ENCODE measurements around the gene AVEN. TPM values are rescaled to one million over a fixed set of nuclear protein-coding genes. Genes with fewer than 3 reads are reported as not detected.
A peak's percentile ranks its signal among the peaks of the same experiment; 100 is the strongest.
"Not testable (repeated sequence)": the region's sequence is repeated elsewhere in the genome, so short reads cannot be mapped to it uniquely, and the experiment has no call there.

The AVEN gene
- polyA plus RNA-seq, 3 donors: 12.1 to 14.1 (median 12.4) TPM

DNA sequence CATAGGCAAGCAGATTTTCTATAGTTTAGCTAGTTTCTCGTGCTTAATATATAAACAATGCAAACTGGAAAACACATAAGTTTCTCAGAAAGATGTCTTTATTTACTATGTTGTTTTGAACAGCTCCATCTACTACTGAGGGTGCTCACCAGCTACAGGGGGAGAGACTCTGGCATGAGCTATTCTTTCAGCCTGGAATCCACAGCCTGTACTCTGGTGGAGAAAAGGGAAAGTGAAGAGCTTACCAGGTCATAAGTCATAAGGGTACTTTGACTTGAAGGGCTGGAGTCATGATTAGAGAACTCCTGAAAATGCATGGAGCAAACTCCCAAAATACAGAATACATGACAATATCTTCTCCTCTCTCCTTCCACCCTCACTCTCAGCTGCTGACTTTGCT lies 4.4 kb upstream of the AVEN start:
- DNase-seq (ENCODE audit: low read depth in 3 of 3, low spot score in 2 of 3): no peak

DNA sequence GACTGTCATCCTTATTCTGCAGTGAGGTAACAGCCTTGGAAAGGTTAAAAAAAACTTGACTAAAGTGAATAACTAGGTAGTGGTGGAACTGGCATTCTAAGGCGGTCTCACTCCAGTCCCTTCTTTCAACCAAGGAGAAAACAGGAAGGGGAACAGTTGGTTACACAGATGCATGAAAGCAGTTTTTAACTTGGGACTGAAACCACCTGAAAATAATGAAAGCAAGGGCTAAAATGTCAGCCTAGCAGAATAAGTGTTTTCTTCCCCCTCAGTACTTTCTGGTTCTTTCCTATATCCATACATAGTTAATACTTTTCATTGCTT lies 748 bp upstream of the AVEN start:
- no peak for DNase-seq (ENCODE audit: low read depth in 3 of 3, low spot score in 2 of 3)

DNA sequence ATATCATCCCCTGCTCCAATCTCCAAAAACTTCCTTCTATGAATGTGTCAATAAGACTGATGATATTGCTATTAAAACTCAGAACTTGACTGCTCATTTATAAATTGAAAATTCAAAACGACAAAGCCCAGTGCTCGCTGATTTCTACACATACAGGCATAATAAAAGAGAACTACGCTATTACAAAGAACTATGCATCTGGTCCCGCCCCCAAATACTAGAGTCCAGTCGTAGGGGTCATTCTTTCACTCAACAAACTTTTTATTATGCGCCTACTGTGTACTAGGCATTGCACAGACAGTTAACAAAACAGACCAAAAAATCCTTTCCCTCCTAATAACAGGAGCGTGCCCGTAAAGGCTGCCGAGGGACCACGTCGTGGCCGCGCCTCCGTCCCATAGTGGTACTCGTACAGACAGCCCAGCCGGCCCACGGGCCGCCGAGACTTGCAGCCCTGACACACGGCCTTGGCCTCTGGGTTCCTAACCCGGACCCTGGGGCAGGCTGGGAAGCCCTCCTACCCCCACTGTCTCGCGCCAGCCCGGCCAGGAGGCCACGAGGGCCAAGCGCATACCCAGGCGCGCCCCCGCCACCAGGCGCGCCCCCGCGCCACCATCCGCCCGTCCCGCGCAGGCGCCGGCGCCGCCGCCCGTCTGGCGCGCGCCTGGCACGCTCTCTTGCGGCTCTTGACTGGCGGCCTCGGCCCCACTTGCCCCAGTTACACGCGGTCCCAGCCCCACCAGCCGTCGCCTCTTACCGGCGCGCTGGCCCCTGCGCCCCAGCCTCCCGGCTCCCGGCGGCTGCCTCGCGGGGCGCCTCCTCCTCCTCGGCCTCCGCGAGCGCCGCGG lies 757 bp downstream of the AVEN start:
- DNase-seq (ENCODE audit: low read depth in 3 of 3, low spot score in 2 of 3): peak; percentile 54 to 70 (median 65)

DNA sequence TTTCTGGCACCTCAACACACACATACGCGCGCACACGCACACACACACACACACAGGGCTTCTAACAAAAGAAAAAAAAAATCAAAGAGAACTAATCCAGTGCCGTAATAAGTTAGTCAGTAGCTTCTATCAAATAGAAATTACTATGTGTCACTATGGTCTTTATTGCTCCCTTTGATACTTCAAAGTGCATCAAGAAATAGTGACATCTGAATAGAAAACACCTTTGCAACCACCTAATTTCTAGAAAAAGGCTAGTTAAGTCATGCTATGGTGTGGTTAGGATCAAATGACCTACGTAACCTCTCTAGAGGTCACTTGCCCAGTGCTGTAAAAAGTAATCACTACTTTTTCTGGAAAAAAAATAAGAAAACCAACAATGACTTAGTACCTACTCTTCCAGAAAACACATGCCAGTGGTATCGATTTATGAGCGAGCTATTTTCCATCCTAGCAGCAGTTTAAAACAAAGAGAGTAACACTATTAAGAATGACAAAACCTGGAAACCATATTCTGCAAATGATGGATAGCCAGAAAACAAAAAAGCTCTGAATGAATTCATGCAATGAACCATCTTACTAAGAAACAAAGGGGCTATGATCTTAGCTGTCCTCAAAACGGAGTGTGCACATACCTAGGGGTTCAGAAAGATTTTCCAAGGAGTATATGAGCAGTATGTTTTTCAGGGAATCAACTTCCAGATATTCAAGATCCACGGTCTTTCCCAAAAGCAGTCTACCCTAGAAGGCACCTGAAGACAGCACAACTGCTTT lies 6.8 kb downstream of the AVEN start:
- DNase-seq (ENCODE audit: low read depth in 3 of 3, low spot score in 2 of 3): no peak

DNA sequence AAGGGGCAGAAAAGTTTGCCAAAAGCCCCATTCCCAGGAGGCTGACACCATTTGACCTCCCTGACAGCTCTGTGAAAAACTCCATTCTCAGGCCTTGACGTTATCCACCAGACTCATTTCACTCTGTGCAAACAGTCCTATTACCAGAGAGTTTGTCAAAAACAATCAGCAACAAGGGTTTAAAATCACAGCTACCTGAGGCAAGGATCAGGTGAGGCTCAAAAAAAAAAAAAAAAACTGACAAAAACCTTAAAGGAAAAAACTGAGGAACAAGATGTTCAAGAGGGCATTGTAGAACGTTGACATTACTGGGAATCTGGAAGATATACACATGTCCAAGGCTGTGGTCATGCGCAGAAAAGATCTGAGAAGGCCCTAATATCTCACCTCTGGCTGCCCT lies 11.4 kb downstream of the AVEN start:
- DNase-seq (ENCODE audit: low read depth in 3 of 3, low spot score in 2 of 3): no peak

DNA sequence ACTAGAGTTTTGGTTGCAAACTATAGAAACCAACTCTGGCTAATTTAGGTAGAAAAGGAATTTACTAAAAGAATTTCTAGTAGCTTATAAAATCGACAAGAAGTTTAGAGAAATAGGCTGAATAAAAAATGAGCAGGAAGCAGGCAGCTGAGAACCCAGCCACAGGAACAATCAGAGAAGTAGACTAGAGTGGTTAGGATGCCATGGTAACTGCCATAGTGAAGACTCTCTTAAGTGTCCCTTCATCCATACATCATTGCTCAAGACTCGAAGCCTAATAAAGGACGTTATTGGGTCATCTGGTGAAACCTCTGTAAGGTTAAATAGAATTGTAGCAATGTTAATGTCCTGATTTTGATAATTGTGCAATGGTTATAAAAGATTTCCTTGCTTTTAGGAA lies 13.8 kb downstream of the AVEN start:
- no peak for DNase-seq (ENCODE audit: low read depth in 3 of 3, low spot score in 2 of 3)

DNA sequence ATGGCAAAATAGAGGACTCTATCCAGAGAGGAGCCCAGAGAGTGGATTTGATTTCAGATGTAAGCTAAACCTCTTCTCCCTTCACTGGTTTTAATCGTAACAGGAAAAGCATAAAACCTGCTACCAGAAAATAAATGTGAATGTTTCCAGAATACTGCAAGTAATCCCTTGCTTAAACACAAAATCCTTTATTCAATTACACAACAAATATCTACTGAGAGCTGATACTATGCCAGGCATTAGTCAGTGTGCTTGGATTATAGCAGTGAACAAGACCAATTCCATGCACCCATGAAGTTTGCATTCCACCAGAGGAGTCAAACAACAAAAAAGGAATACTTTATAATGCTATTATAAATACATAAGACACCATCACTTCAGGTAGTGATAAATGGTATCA lies 15.1 kb downstream of the AVEN start:
- no peak for DNase-seq (ENCODE audit: low read depth in 3 of 3, low spot score in 2 of 3)

DNA sequence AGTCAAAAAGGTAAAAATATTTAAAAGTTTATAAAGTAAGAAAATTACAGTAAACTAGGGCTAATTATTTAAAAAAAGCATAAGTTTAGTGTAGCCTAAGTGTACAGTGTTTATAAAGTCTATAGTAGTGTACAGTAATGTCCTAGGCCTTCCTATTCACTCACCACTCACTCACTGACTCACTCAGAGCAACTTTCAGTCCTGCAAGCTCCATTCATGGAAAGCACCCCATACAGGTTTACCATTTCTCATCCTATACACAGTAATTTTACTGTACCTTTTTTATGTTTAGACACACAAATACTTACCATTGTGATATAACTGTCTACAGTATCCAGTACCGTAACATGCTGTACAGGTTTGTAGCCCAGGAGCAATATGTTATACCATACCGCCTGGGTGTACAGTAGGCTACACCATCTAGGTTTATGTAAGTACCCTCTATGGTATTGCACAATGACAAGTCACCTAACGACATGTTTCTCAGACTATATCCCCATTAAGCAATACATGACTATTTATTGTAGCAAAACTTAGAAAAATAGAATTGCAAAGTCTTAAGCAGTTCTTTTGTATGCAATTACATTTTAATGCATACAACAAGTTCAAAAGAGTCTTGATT lies 19.5 kb downstream of the AVEN start:
- no peak for DNase-seq (ENCODE audit: low read depth in 3 of 3, low spot score in 2 of 3)

- DNase-seq (ENCODE audit: low read depth in 3 of 3, low spot score in 2 of 3): not testable (repeated sequence)
Observed at GRCh38 chr15:34018738-34019137, 20.3 kb downstream of the AVEN start.

DNA sequence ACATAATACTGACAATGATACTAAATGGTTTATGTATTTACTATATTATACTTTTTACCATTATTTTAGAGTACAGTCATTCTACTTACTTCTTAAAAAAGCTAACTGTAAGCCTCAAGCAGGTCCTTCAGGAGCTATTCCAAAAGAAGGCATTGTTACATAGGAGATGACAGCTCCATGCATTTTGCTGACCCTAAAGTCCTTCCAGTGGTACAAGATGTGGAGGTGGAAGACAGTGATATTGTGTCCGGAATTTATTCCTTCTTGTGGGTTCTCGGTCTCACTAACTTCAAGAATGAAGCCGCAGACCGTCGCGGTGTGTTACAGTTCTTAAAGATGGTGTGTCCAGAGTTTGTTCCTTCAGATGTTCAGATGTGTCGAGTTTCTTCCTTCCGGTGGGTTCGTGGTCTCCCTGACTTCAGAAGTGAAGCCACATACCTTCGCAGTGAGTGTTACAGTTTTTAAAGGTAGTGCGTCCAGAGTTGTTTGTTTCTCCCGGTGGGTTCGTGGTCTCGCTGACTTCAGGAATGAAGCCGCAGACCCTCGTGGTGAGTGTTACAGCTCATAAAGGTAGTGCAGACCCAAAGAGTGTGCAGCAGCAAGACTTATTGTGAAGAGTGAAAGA lies 20.9 kb downstream of the AVEN start:
- DNase-seq (ENCODE audit: low read depth in 3 of 3, low spot score in 2 of 3): no peak

GRCh38 chr15:34014556-34014955 lies 24.4 kb downstream of the AVEN start:
- DNase-seq (ENCODE audit: low read depth in 3 of 3, low spot score in 2 of 3): no peak

DNA sequence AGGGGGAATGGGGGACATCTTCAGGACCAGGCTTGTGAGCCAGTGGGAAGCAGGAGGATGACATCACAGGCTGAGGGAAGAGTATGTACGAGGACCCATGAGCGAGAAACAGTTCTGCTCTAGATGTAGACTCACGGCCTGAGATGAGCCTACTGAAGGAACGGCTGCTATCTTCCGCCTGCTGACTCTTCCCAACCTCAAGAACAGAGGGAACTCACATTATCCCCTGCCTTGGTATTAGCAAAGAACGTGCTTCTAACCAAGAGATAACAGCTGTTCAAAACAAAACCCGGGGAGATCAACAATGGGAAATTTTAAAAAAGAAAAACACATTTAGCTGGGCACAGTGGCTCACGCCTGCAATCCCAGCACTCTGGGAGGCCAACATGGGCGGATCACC lies 25.3 kb downstream of the AVEN start:
- DNase-seq (ENCODE audit: low read depth in 3 of 3, low spot score in 2 of 3): no peak

GRCh38 chr15:34012461-34013028 lies 26.5 kb downstream of the AVEN start:
- DNase-seq (ENCODE audit: low read depth in 3 of 3, low spot score in 2 of 3): no peak

GRCh38 chr15:34011481-34011880 lies 27.5 kb downstream of the AVEN start:
- DNase-seq (ENCODE audit: low read depth in 3 of 3, low spot score in 2 of 3): no peak

- DNase-seq (ENCODE audit: low read depth in 3 of 3, low spot score in 2 of 3): no peak
Observed at GRCh38 chr15:34010921-34011320, 28.1 kb downstream of the AVEN start.

- no peak for DNase-seq (ENCODE audit: low read depth in 3 of 3, low spot score in 2 of 3)
Observed at GRCh38 chr15:34009656-34010055, 29.3 kb downstream of the AVEN start.

- DNase-seq (ENCODE audit: low read depth in 3 of 3, low spot score in 2 of 3): no peak
Observed at GRCh38 chr15:34006381-34006780, 32.6 kb downstream of the AVEN start.

- DNase-seq (ENCODE audit: low read depth in 3 of 3, low spot score in 2 of 3): no peak
Observed at GRCh38 chr15:34001536-34001935, 37.5 kb downstream of the AVEN start.

DNA sequence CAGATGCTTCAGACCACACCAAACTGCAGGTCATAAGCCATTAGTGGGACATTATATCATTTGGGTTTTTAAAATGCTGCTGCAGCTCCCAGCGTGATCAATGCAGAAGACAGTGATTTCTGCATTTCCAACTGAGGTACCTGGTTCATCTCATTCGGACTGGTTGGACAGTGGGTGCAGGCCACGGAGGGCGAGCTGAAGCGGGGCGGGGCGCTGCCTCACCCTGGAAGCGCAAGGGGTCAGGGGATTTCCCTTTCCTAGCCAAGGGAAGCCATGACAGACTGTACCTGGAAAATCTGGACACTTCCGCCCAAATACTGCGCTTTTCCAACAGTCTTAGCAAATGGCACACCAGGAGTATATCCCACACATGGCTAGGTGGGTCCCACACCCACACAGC lies 43.3 kb downstream of the AVEN start:
- DNase-seq (ENCODE audit: low read depth in 3 of 3, low spot score in 2 of 3): not testable (repeated sequence)

DNA sequence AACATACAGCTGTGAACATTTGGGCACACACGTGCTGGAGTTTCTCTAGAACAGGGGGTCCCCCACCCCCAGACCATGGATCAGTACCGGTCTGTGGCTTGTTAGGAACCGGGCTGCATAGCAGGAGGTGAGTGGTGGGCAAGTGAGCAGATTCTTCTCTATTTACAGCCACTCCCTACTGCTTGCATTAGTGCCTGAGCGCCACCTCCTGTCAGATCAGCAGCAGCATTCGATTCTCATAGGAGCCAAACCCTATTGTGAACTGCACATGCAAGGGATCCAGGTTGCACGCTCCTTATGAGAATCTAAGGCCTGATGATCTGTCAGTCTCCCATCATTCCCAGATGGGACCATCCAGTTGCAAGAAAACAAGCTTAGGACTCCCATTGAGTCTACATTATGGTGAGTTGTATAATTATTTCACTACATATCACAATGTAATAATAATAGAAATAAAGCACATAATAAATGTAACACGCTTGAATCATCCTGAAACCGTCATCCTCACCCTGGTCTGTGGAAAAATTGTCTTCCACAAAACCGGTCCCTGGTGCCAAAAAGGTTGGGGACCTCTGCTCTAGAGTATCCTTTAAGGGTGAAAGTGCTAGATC lies 44.9 kb downstream of the AVEN start:
- no peak for DNase-seq (ENCODE audit: low read depth in 3 of 3, low spot score in 2 of 3)

- no peak for DNase-seq (ENCODE audit: low read depth in 3 of 3, low spot score in 2 of 3)
Observed at GRCh38 chr15:33988384-33988783, 50.6 kb downstream of the AVEN start.

Data from right renal cortex interstitium (tissue), 3 donors.